CD4-positive, alpha-beta T cell (primary cell): ENCODE data around the gene RALGPS1. TPM values are rescaled to one million over a fixed set of nuclear protein-coding genes. Genes with fewer than 3 reads are reported as not detected.

ENCODE experiments used
- ATAC-seq: fragments of 200-7000 bp; cut with Tn5 transposase; one replicate; pipeline ENCODE4 v1.10.0; 2022; ENCODE audit warnings: mild to moderate bottlenecking; ENCODE audit not compliant: poor library complexity
- CTCF ChIA-PET: fragments of 350-600 bp; sonication (Branson Sonifier 250); formaldehyde crosslinking; loops from one replicate; lab custom pipeline; 2021; ENCODE audit warnings: antibody characterized with exemption, inconsistent platforms; lab: Charles Lee
- POLR2A ChIA-PET: fragments of 350-600 bp; sonication (Branson Sonifier 250); formaldehyde crosslinking; loops from one replicate; lab custom pipeline; 2021; ENCODE audit warnings: antibody characterized with exemption, inconsistent platforms; lab: Charles Lee
- DNase-seq, 14 experiments: peaks; one replicate each; pipeline ENCODE4 v3.0.0-alpha.2; 2013 to 2020; ENCODE audit warnings: mixed read lengths in 2 of 14
- H3K27ac ChIP-seq, 2 donors: one replicate each; pipeline versions ENCODE4 v1.5.1 to v1.7.0; 2013; ENCODE audit warnings: low read length in 2 of 2, low read depth in 1 of 2, mild to moderate bottlenecking in 1 of 2
- H3K27me3 ChIP-seq, 2 experiments: 1 replicate in 1 of 2; 2 replicates in 1 of 2; pipeline versions ENCODE4 v1.6.1 to v1.7.0; 2013; ENCODE audit warnings: low read length in 2 of 2, control low read depth in 1 of 2, mild to moderate bottlenecking in 1 of 2, moderate library complexity in 1 of 2; ENCODE audit not compliant: insufficient read depth in 2 of 2, control insufficient read depth in 1 of 2
- H3K36me3 ChIP-seq: one replicate; pipeline ENCODE4 v1.6.1; 2013; ENCODE audit warnings: low read length, control low read depth; ENCODE audit not compliant: insufficient read depth
- H3K4me1 ChIP-seq: one replicate; pipeline ENCODE4 v1.6.1; 2013; ENCODE audit warnings: low read length, control low read depth; ENCODE audit not compliant: insufficient read depth
- H3K4me3 ChIP-seq: one replicate; pipeline ENCODE4 v1.5.1; 2013; ENCODE audit warnings: mild to moderate bottlenecking, low read length, moderate library complexity
- H3K9me3 ChIP-seq, 2 experiments: 1 replicate in 1 of 2; 2 replicates in 1 of 2; pipeline versions ENCODE4 v1.6.1 to v1.7.0; 2013; ENCODE audit warnings: low read length in 2 of 2, mild to moderate bottlenecking in 2 of 2, control low read depth in 1 of 2, moderate library complexity in 1 of 2; ENCODE audit not compliant: control insufficient read depth in 1 of 2, insufficient read depth in 1 of 2
- H3K27ac Mint-ChIP-seq: one replicate; pipeline ENCODE4 v1.8.0; 2020; ENCODE audit warnings: mixed read lengths
- H3K27me3 Mint-ChIP-seq: one replicate; pipeline ENCODE4 v1.8.0; 2021; ENCODE audit warnings: mixed read lengths
- H3K36me3 Mint-ChIP-seq: one replicate; pipeline ENCODE4 v1.8.0; 2021; ENCODE audit warnings: low read depth, mixed read lengths
- H3K4me1 Mint-ChIP-seq: one replicate; pipeline ENCODE4 v1.8.0; 2021; ENCODE audit warnings: low read depth, mixed read lengths
- H3K4me3 Mint-ChIP-seq: one replicate; pipeline ENCODE4 v1.8.0; 2020; ENCODE audit warnings: mild to moderate bottlenecking, mixed read lengths
- H3K9me3 Mint-ChIP-seq: one replicate; pipeline ENCODE4 v1.8.0; 2020; ENCODE audit warnings: mixed read lengths
- intact Hi-C, 2 experiments: fragments of 100-400 bp; cut with DNase I in 1 of 2; cut with micrococcal nuclease in 1 of 2; formaldehyde crosslinking; loops; one replicate each; pipeline versions ENCODE4 v1.15.1 to v1.9.0; 2023 to 2025; cut with DNase I, micrococcal nuclease
- total RNA-seq, 174 experiments: library from RNA in 2 of 174; stranded (reverse) in 2 of 174; gene quantifications; one replicate each; pipeline ENCODE4 v1.2.3 and lab custom pipeline; 2021 to 2026
- TF ChIP-seq, protein P1 (sequence below): fragments of 200-600 bp; IDR thresholded peaks from one replicate; pipeline ENCODE4 v1.8.0; 2022; ENCODE audit warnings: antibody characterized with exemption, mild to moderate bottlenecking

Gene RALGPS1
- total RNA-seq, 2 experiments from 2014 or later = 5.8 to 6.3 TPM

DNA sequence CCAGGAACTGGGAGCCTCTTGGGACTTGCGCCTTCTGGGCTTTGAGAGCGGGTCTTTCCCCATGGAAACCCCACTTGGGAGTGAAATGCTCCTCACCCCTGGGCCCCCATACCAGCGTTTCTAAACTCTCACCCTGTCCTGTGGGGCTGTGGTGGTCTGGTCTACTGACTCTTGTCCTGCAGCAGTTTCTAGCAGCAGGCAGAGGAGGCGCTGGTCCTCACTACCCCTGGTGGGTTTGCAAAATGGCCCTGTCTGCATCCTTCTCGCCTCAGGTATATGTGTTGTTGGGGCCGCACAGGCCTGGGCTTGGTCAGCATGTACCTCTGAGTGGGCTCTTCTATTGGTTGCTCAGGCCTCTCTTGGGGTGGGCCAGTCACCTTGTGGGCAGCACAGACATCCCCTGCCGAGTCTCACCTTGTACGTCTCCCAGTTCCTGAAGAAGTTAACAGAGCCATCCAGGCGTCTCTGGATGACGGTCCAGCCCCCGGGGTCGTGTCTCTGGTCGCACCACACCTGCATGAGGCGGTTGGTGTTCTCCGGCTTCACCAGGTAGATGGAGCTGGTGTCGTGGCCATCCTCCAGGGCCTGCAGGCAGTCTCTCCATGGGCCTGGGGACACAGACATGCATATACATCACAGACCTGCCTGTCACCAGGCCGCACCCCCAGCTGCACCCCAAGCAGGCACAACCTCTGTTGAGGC lies 178.9 kb downstream of the RALGPS1 start:
- no peak overlapping the region for H3K27ac Mint-ChIP-seq
- H3K27me3 Mint-ChIP-seq = peaks cover 4% of the 10 kb centered on the region
- Histone ChIP-seq H3K9me3 (no peaks in the 10 kb centered on the region), H3K36me3 (no peaks in the 10 kb centered on the region), H3K4me3 (no peak overlapping the region), H3K4me1 (no peaks in the 10 kb centered on the region), H3K27me3 (no peaks in the 10 kb centered on the region), H3K27ac (no peak overlapping the region)
- H3K4me3 Mint-ChIP-seq = no peak overlapping the region
- no peaks in the 10 kb centered on the region for H3K4me1 Mint-ChIP-seq
- TF ChIP-seq, protein P1, sequence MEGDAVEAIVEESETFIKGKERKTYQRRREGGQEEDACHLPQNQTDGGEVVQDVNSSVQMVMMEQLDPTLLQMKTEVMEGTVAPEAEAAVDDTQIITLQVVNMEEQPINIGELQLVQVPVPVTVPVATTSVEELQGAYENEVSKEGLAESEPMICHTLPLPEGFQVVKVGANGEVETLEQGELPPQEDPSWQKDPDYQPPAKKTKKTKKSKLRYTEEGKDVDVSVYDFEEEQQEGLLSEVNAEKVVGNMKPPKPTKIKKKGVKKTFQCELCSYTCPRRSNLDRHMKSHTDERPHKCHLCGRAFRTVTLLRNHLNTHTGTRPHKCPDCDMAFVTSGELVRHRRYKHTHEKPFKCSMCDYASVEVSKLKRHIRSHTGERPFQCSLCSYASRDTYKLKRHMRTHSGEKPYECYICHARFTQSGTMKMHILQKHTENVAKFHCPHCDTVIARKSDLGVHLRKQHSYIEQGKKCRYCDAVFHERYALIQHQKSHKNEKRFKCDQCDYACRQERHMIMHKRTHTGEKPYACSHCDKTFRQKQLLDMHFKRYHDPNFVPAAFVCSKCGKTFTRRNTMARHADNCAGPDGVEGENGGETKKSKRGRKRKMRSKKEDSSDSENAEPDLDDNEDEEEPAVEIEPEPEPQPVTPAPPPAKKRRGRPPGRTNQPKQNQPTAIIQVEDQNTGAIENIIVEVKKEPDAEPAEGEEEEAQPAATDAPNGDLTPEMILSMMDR = no peak
- no peaks in the 10 kb centered on the region for H3K36me3 Mint-ChIP-seq
- DNase-seq (no peak), ATAC-seq (no peak)
- POLR2A ChIA-PET = no interaction called here
- intact Hi-C loops = no loop called here
- H3K9me3 Mint-ChIP-seq = no peaks in the 10 kb centered on the region
- CTCF ChIA-PET = no interaction called here

DNA sequence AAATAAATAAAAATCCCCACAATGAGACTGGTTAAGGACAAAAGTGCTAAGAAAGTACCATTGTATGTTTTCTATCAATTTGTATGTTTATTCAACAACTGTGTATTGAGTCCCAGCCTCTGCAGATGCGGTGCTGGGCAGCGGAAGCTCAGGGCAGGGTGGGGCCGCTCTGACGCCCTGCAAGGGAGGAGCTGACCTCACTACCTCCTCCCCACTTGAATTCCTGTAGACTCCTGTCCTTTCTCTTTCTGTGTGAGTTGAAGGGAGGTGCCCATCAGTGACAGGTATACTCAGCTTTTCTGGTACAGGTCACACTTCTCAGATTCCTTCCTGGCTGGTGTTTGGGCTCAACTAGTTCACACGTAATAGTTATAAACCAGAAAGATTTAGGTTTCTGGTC lies 180.8 kb downstream of the RALGPS1 start:
- POLR2A ChIA-PET = no interaction called here
- no peak overlapping the region for H3K4me3 Mint-ChIP-seq
- TF ChIP-seq, protein P1 = no peak

DNA sequence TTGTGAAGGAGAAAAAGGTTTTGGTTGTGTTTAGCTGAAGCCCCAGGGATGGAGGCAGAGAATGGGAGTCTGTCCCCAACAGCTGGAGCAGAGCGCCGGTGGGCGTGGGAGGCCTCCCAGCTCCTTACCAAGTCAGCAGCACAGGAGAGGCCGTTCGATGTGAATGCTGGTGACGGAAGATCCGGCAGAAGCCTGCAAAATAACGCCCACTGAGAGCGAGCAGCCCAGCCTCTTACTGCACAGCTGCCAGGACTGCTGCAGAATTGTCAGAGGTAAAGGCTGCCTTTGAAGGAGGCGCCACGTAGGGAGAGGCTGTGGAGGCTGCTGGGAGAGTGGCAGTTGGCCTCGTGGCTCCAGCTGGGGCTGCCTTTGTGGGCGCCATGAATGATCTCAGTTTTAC lies 181.6 kb downstream of the RALGPS1 start:
- H3K4me1 Mint-ChIP-seq = no peaks in the 10 kb centered on the region
- intact Hi-C loops = no loop called here
- CTCF ChIA-PET = no interaction called here
- Histone ChIP-seq H3K4me3 (no peak overlapping the region), H3K9me3 (no peaks in the 10 kb centered on the region), H3K4me1 (no peaks in the 10 kb centered on the region), H3K36me3 (no peaks in the 10 kb centered on the region), H3K27ac (no peak overlapping the region), H3K27me3 (no peaks in the 10 kb centered on the region)
- H3K4me3 Mint-ChIP-seq = no peak overlapping the region
- ATAC-seq (peak; percentile 39), DNase-seq (no peak)
- POLR2A ChIA-PET = no interaction called here
- TF ChIP-seq, protein P1 = no peak
- H3K36me3 Mint-ChIP-seq = no peaks in the 10 kb centered on the region
- no peaks in the 10 kb centered on the region for H3K9me3 Mint-ChIP-seq
- H3K27me3 Mint-ChIP-seq = peaks cover 4% of the 10 kb centered on the region
- H3K27ac Mint-ChIP-seq = no peak overlapping the region

More for the DNA sequence above, 180.8 kb downstream of the RALGPS1 start:
- peaks cover 4% of the 10 kb centered on the region for H3K27me3 Mint-ChIP-seq
- DNase-seq (no peak), ATAC-seq (no peak)
- Histone ChIP-seq H3K27me3 (no peaks in the 10 kb centered on the region), H3K4me1 (no peaks in the 10 kb centered on the region), H3K9me3 (no peaks in the 10 kb centered on the region), H3K27ac (no peak overlapping the region), H3K36me3 (no peaks in the 10 kb centered on the region), H3K4me3 (no peak overlapping the region)
- H3K36me3 Mint-ChIP-seq = no peaks in the 10 kb centered on the region
- intact Hi-C loops = no loop called here
- no peak overlapping the region for H3K27ac Mint-ChIP-seq
- H3K9me3 Mint-ChIP-seq = no peaks in the 10 kb centered on the region
- no peaks in the 10 kb centered on the region for H3K4me1 Mint-ChIP-seq
- CTCF ChIA-PET = no interaction called here
